HG02759 (cell line): ENCODE results near the gene ABCG2.
"Not testable (repeated sequence)": the region's sequence is repeated elsewhere in the genome, so short reads cannot be mapped to it uniquely, and the experiment has no call there.

Experiments
- ATAC-seq: cut with Tn5 transposase; IDR thresholded peaks from one replicate; pipeline ENCODE4 v1.9.1; 2021; ENCODE audit warnings: mild to moderate bottlenecking, moderate library complexity; ENCODE audit not compliant: unreplicated experiment

The ABCG2 gene

DNA sequence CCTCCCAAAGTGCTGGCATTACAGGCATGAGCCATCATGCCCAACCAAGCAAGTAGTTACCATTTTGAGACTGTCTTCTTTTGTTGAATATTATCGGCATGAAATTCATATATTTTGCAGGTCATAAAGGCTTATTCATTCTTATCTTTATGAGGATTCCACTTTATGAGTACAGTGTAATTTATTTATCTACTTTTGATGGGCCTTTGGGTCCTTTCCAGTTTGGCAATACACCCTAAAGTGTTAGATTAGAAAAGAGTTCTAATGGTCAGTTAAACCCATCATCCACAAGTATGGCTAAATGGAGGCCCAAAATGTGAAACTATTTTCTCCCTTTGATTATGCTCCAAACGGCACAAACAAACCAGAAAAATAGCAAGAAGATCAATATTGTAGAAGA lies 10.9 kb upstream of the ABCG2 start:
- ATAC-seq = no peak

- ATAC-seq = no peak
These were observed 8.2 kb upstream of the ABCG2 start for GRCh38 chr4:88166608-88167007.

GRCh38 chr4:88163336-88163735 lies 4.9 kb upstream of the ABCG2 start:
- no peak for ATAC-seq

- ATAC-seq = no peak
These were observed 4.2 kb upstream of the ABCG2 start for GRCh38 chr4:88162626-88163025.

GRCh38 chr4:88159229-88159725 lies 838 bp upstream of the ABCG2 start:
- no peak for ATAC-seq

DNA sequence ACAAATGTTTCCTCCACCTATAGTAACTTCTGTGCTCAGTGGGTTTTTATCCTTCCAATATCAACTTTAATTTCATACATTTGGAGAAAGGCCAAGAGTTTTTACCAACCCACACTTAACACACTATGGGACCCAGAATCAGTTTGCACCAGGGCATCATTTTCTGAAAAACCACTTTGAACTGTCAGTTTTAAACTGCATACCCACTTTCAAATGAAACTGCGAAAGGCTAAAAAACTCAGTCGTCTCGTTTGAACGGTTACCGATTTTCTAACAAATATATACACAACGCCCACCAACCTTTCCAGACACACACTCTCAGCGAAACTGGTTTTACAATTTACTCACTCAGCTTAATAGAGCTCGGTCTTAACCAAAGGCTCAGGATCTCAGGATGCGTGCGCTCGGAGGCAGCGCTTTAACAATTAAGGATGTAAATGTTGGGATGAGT lies 376 bp downstream of the ABCG2 start:
- ATAC-seq = peak; percentile 45

DNA sequence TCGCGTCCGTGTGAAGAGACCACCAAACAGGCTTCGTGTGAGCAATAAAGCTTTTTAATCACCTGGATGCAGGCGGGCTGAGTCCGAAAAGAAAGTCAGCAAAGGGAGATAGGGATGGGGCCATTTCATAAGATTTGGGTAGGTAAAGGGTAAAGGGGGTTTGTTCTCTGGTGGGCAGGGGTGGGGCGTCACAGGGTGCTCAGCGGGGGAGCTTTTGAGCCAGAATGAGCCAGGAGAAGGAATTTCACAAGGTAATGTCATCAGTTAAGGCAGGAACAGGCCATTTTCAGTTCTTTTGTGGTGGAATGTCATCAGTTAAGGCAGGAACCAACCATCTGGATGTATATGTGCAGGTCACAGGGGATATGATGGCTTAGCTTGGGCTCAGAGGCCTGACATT lies 6.1 kb downstream of the ABCG2 start:
- not testable (repeated sequence) for ATAC-seq

DNA sequence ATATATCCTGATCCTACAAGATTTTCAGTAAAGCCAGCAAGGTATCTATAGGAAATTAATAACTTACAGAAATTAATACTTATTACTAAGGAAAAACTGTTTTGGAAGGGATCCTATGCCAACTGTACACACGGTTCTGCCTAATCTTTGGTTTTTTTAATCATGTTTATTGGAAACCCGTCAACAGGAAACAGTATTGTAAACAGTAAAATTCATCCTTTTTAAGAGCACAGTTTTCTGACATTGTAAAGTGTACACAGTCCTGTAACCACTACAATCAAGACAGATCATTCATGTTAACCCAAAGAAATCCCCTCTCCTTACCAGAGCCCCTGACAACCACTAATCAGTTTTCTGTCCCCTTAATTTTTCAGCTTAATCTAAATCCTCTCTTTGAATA lies 9.9 kb downstream of the ABCG2 start:
- ATAC-seq = no peak

DNA sequence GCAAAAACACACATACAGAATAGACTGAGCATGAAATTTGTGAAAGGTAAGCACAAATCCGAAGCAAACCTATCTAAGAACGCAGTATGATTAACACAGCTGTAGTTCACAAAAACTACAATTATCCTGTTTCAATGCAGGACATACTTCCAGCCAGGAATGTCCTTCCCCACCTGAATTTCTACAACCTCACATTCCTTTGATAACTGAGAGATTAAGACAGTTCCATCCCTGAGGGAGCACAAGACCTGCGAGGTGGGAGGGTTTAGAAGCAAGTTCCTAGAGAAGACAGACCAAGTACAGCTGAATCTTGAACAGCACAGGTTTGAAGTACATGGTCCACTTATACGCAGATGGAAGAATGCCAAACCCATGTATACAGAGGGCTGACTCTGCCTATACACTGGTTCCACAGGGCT lies 10.6 kb downstream of the ABCG2 start:
- ATAC-seq = no peak

GRCh38 chr4:88146891-88147290 lies 11.5 kb downstream of the ABCG2 start:
- ATAC-seq = no peak

DNA sequence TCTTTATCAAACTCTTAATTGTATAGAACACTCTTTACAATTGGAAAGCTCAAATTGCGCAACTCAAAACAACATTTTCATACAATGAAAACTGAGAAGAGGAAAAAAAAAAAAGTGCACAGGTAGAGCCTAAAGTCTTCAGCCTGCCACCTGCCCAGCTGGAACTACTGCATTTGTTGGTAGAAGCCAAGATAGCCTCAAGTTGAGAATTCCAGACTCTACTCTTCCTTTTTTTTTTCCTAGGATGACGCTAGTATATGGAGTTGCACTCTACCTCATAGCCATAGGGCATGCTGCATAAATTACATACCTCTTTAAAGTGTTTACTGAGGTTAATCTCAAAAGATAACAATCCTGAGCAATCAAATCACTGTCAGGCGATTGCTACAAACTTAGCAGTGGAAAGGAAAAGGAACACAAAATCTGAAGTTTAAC lies 13.6 kb downstream of the ABCG2 start:
- ATAC-seq = no peak

DNA sequence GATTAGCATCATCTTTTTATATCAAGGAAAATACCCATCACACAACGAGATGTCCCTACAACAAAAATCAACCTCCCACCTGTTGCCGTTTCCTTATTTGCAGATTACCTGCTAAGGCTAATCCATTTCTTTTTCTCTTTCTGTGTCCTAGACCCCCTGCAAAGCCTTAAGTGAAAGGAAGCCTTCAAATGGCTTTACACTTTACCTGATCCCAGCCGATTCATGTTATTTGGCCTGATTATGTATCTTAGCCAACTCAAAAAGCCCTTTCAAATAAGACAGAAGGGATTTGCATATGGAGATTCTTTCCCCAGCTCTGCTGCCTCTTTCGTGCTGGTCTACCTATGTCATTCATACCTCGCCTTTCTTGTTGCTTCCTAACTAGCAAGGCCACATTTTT lies 14.4 kb downstream of the ABCG2 start:
- no peak for ATAC-seq

DNA sequence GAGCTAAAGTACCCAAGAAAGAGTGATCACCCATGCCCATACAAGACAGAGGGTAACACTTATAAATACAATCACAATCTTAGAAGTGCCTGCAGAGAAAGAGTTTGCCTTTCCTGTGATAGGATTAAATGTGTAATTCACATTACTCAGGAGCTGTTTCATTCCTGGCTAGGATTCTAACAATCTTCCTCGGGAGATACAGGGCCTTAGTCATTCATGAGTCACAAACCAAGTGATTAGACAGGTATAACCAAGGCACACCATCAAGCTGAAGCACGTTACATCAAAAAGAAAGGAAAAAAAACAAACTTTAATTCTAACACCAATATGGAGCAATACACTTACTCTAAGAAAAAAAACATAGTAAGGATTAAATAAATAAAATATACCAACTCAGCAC lies 14.9 kb downstream of the ABCG2 start:
- ATAC-seq = no peak

GRCh38 chr4:88138561-88138960 lies 19.9 kb downstream of the ABCG2 start:
- ATAC-seq = no peak

DNA sequence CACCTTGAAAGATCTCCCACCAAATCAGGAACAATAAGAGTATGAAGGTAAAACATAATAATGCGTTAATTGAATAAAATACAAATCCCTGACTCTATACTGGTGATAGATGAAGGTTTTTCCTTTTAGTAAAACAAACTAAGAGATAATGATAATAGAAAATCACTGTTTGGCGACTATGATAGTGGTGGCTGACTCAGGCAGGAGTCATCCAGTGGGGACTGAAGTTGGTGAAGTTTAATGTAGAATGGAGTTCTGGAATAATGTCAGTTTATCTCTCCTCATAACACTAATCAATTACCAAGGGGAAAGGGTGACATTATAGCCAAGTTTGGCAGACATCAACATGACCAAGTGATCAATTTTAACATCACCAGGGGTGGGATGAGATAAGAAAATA lies 21.3 kb downstream of the ABCG2 start:
- no peak for ATAC-seq

DNA sequence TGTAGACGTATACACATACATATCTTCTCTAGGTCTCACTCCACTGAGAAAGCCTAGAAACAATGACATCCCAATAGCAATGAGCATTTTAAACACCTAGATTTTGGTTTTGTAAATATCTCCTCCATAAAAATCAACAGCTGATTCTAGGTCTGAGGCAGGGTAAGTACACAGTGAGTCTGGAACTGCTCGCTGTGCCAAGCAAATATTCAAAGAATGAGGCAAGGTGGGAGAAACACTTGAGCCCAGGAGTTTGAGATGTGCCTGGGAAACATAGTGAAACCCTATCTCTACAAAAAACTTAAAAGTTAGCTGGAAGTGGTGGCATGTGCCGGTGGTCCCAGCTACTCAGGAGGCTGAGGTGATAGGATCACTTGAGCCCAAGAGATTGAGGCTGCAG lies 22.2 kb downstream of the ABCG2 start:
- ATAC-seq = no peak

GRCh38 chr4:88135356-88135663 lies 23.1 kb downstream of the ABCG2 start:
- no peak for ATAC-seq

GRCh38 chr4:88134536-88135355 lies 23.7 kb downstream of the ABCG2 start:
- ATAC-seq = no peak

DNA sequence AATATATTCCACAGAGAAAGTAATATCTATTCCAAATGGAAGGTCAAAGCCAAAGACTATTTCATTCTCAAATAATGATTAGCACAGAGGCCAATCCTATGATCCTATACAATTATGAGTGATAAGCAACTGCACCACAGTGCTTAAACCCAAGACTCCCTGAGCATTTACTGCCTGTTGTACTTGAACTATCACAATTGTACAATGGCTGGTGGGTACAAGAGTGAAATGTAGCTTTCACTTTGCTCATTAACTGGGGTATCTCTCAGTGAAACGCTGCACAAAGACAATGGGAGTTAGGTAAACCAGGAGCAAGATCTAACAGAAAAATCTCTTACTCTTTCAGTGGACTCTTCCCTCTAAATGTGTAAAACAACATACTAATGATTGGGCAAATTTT lies 24.3 kb downstream of the ABCG2 start:
- ATAC-seq = no peak

- no peak for ATAC-seq
These were observed 27.7 kb downstream of the ABCG2 start for GRCh38 chr4:88130544-88131305.

GRCh38 chr4:88130003-88130402 lies 28.4 kb downstream of the ABCG2 start:
- no peak for ATAC-seq

GRCh38 chr4:88122260-88122659 lies 36.2 kb downstream of the ABCG2 start:
- ATAC-seq = not testable (repeated sequence)
